IPS-NIHi7 (cell line): Measurements from ENCODE around the gene TDP2.

ENCODE experiments used
- DNase-seq: peaks from one replicate; pipeline ENCODE4 v3.0.0; 2012; ENCODE audit warnings: mixed read lengths; ENCODE audit errors: extremely low spot score

The TDP2 gene, protein sequence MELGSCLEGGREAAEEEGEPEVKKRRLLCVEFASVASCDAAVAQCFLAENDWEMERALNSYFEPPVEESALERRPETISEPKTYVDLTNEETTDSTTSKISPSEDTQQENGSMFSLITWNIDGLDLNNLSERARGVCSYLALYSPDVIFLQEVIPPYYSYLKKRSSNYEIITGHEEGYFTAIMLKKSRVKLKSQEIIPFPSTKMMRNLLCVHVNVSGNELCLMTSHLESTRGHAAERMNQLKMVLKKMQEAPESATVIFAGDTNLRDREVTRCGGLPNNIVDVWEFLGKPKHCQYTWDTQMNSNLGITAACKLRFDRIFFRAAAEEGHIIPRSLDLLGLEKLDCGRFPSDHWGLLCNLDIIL

GRCh38 chr6:24666641-24667377 lies at the start of gene TDP2, which contains the start of gene ACOT13:
Gene TDP2, minus strand, starts transcription at chr6:24666899. Its CDS starts 37 bp downstream, at chr6:24666862.
Gene ACOT13, plus strand, starts transcription at chr6:24667077. Its CDS starts 187 bp downstream, at chr6:24667264.
- peak; percentile 96 for DNase-seq

DNA sequence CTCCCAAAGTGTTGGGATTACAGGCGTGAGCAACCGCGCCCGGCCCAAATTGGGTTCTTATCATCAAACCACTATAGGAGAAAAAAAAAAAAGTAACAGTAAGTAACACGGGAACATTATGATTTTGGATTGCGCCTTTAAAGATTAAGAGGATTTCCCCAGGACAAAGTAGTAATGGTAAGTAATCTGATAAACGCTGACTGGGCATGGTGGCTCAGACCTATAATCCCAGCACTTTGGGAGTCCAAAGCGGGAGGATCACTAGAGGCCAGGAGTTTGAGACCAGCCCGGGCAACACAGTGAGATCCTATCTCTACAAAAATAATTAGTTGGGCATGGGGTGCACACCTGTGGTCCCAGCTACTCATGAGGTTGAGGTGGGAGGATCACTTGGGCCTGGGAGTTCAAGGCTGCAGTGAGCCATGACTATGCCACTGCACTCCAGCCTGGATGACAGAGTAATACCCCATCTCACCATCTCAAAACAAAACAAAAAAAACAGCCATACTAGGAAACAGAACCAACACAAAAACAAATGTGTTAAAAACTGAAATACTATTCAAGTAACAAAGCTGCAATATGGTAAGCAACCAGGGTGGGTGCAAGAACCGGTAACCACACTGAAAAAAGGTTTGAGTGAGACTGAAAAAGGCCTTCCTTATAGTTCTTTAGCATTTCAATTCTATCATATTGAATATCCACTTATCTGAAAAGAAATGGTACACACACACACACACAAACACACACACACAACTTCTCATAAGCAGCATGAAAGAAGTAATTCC lies 44.0 kb upstream of the TDP2 start:
- no peak for DNase-seq

DNA sequence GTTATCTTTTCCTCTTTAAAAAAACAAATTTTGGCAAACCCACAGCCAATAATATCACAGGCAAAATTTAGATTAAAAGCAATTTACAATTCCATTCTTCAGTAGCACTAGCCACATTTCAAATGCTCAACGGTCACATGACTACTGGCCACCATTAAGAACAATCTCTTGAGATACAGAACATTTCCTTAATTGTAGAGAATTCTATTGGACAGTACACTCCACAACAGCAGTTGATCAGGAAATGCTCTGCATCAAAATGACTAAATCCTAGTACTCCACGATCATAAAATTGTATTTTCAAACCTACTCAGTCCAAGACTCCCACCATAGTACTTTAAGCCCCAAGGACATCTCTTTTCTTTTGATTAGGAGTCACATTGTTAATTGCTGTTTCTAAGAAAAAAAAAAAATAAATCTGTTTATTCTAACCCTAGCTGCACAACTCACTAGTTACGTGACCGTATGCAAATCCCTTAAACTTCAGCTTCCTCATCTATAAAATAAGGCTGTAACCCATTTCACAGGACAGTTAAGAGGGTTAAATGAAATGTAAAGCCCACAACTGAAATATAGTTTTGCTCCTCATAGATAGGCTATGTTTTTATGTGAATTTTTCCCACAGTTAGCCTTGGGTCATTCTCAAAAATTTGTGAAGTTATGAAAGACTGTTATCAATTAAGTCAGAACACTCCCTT lies 42.5 kb upstream of the TDP2 start:
- DNase-seq, result no peak

DNA sequence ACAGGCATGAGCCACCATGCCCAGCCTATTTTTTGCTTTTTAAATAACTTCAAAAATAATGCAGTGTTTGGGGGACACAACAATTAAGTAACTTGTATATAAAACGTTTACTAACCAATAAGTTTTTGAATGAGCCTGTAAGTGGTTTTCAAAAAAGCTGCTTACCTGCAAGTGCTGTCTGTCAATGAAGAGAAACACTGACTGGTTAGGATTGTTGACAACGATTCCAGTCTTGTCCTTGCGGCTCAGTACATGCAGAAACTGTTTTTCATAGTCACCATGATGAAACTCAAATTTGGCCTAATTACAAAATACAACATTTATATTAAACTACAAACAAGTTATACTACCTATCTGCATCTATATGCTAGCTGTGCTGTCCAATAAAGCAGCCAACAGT lies 41.9 kb upstream of the TDP2 start:
- no peak for DNase-seq

DNA sequence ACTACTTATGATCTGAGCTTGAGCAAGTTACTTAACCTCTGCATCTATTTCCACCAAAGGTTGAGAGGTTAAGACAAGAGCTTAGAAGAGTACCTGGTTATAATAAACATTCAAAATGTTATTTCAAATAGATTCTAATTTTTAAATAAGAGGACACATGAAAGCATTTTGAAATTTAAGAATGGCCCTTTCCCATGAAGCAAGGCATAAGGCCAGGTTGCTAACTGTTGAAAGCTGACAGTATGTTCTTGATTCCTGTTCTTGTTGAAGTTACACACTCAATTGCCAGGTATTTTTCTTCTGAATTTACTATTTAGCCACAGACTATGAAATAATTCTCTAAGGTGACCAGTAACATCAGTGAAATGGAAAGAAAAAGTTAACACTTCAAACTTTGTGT lies 37.8 kb upstream of the TDP2 start:
- DNase-seq, result no peak

GRCh38 chr6:24702720-24703282 lies 36.1 kb upstream of the TDP2 start:
- no peak for DNase-seq

DNA sequence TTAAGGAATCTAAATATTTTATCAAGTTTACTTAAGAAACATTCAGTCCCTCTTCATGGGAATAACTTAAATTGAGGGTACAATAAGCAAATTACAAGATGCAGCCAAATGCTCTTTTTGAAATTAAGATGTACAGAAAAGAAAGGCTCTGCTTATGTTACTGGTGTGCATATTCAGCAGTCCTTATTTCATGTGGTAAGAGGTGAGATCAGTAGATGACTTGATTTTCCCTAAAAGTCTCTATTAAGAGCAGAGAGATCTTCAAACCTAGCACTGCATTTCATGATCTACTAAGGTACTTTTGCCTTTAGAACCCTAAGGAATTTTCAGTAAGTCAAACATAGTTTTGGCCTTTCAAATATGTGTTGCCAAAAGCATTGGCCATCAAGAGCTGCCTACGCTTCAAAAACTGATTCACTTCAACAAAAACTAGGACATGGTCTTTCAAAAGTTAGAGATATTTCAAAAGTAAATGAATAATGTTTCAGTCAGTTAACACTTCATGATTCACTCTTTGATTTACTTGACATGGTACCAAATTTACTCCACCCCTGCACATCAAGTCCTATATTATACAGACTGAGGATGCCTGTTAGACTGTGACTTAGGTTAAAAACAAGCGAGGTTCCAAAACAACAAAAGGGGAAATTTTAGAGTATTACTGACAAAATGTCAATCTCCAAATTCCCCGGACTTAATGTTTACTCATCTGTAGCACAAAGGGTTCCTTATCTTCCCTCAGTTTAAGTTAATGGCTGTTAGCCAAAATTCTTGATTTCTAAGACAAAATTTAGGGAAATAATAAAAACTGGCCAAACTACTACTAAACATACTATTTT lies 33.0 kb upstream of the TDP2 start:
- no peak for DNase-seq

GRCh38 chr6:24696097-24696496 lies 29.4 kb upstream of the TDP2 start:
- no peak for DNase-seq

GRCh38 chr6:24695635-24696034 lies 28.9 kb upstream of the TDP2 start:
- DNase-seq, result peak; percentile 21

DNA sequence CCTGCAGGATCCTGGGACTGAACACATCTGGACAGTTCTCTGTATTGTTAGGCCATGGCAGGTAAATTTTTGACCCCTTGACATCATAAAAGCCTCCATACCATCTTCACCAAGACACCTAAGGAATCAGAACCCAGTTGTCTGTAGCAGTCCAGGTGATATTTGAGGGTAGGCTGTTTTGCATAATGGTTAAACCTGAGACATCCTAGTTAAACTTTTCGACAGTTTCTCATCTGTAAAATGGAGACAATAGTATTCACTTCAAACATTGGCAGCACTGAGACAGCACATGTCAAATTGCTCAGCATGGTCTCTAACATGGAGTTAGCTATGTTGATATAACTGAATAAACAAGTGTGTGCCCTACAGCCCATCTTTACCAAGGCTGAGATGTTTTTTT lies 27.5 kb upstream of the TDP2 start:
- no peak for DNase-seq

DNA sequence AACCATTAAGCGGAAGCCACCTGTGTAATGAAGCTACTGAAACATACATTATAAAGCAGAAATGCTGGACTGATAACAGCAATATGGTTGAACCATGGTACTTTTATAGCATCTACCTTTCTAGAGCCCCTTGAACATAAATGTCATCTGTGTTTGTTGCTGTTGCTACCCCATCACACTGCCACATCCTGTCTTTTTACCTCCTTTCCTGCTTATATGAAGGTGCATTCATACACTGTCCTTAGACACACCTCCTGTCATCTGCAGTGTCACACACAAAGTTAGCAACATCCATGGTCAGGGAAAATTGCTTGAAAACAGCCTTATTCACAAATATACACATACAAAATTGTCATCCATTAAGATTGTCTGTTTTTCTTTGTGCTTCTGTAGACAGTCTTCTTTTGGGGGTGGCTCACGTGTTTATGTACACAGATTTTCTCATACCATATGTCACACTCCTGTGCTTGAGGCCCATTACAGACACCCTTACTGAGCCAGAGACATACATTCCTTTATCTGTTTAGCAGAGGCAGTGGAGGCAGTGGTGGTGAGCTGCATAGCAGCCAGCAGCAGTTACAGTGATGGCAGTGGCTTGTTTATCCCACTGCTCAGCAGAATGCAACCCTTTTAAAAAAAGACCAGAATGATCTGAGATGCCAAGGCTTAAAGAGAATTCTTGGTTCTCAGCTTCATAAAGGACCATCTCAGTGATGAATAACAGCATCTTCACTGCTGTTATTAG lies 26.3 kb upstream of the TDP2 start:
- DNase-seq, result no peak

DNA sequence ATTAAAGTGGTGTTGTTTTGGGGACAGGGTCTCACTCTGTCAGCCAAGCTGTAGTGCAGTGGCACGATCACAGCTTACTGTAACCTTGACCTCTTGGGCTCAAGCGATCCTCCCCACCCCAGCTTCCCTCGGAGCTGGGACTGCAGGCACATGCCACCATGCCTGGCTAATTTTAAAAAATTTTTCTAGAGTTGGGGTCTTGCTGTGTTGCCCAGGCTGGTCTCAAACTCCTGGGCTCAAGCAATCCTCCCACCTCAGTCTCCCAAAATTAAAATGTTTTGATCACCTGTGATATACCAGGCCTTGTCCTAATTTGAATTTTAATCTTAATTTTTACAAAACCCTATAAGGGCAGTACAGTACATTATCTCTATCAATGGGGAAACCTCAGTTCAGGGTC lies 25.7 kb upstream of the TDP2 start:
- DNase-seq, result no peak

DNA sequence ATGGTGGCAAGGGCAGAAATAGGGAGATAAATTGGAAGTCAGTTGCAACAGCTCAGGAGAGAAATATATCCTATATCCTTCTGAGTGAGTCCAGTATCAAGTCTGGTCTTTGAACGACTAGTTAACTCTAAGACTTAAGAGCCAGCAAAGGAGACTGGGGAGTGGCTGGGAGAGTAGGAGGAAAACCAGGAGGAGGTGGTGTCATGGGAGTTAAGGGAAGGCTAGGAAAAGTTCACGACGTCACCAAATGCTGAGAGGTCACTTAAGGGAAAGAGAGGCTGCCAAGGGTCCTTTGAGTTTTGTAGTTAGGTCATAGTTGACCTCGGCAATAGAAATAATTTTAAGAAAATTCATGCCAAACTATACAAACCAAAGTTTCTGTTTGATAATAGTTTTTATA lies 25.3 kb upstream of the TDP2 start:
- DNase-seq, result no peak

DNA sequence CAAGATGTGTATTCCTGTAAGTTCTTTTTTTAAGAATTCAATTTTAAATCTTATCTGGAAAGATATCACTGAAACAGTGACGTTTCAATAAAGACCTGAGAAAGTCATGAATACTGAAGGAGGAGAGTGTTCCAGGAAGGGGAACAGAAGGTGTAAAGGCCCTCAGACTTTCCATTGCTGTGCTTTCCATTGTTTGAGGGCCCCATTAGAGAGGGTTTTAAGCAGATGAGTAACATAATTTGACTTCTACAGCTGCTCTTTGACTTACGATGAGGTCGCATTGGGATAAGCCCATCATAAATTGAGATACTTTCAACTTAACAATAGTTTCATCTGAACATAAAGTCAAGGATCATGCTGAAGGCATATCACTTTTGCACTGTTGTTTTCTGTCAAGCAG lies 24.9 kb upstream of the TDP2 start:
- no peak for DNase-seq

GRCh38 chr6:24690593-24690992 lies 23.9 kb upstream of the TDP2 start:
- no peak for DNase-seq

DNA sequence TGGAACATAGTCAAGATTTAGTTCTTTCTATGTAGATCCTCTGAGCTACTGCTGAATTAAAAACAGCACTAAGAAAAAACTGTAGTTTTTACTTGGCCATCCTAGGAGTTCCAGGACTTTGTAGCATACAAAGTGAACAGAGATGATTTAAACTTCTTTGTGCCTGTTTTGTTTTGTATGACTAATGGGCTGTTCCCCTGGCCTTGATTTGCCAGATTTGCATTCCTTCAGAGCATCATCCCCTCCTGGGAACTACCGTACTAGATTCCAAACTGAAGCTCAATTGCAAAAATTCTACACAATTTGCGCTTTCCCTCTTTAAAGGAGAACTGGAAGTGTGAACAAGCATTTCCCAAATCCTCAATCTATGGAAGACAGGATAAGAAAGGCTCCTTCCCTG lies 23.3 kb upstream of the TDP2 start:
- DNase-seq, result no peak

DNA sequence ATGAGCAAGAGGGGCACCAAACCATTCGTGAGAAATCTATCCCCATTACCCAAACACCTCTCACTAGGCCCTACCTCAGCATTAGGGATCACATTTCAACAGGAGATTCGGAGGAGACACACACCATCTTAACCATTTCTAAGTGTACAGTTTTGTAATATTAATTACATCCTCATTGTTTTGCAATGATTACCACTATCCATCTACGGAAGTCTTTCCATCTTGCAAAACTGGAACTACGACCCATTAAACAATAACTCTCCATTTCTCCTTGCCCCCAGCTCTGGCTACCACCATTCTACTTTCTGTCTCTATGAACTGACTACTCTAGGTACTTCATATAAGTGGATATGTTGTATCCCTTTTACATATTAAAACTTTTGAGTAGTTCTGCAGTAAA lies 20.2 kb upstream of the TDP2 start:
- no peak for DNase-seq

DNA sequence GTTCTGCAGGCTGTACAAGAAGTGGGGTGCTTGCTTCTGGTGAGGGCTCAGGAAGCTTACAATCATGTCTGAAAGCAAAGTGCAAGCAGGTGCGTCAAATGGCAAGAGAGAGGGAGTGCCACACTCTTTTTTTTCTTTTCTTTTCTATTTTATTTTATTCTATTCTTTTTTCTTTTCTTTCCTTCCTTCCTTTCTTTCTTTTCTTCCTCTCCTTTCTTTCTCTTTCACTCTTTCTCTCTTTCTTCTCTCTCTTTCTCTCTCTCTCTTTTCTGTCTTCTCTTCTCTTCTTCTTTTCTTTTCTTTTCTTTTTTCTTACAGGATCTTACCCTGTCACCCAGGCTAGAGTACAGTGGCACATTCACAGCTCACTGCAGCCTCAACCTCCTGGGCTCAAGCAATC lies 19.7 kb upstream of the TDP2 start:
- no peak for DNase-seq

DNA sequence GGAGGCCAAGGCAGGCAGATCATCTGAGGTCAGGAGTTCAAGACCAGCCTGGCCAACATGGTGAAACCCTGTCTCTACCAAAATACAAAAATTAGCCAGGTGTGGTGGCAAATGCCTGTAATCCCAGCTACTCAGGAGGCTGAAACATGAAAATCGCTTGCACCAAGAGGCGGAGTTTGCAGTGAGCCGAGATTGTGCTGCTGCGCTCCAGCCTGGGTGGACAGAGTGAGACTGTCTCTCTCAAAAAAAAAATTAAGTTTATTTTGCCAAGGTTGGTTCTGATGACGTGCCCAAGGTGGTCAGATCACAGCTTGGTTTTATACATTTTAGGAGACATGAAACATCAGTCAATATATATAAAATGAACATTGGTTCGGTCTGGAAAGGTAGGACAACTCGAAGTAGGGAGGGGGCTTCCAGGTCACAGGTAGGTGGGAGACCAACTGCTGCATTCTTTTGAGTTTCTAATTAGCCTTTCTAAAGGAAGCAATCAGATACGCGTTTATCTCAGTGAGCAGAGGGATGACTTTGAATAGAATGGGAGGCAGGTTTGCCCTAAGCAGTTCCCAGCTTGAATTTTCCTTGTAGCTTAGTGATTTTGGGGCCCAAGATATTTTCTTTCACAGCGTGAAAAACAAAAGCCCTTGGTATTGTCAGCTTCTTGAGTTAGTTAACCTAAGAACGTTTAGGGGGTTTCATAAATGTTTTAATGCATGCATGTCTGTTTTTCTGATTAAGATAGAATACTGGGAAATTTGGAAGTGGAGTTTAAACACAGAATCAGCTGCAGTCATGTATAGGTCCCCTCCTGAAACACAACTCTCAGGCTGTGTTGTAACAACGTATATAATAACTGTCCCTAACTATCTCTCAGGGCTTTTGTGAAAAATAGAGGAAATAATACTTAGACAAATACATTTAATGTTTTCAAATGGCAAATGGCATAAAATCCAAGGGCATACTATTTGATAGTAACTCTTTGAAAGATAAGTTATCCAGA lies 16.9 kb upstream of the TDP2 start:
- no peak for DNase-seq
